ENCODE data around the gene HDAC9. TPM values are rescaled to one million over a fixed set of nuclear protein-coding genes. Genes with fewer than 3 reads are reported as not detected.

Gene HDAC9
- total RNA-seq, 6 donors from 2014 or later: 8.4 to 23.1 (median 10.4) TPM

DNA sequence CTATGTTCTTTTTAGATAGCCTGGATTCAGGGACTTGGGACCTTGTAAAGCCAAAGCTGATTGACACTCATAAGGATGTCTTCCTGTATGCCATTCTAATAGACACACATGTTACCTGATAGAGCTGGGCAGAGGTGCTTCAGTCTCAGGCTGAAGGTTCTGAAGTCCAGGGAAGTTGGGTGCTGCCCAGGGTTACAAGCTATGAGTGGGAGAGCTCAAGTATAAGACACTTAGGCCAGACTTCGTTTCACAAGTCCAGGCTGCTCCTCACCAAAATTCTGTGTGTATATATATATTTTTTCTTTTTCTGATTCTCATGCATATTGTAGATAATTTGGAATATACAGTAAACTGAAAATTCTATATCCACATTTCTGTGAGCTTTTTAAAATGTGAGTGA is 144.2 kb downstream of the HDAC9 start:
- no peak for TF ChIP-seq POLR2AphosphoS5 (IDR thresholded peaks at IDR 0.05)
- TF ChIP-seq, protein P1, sequence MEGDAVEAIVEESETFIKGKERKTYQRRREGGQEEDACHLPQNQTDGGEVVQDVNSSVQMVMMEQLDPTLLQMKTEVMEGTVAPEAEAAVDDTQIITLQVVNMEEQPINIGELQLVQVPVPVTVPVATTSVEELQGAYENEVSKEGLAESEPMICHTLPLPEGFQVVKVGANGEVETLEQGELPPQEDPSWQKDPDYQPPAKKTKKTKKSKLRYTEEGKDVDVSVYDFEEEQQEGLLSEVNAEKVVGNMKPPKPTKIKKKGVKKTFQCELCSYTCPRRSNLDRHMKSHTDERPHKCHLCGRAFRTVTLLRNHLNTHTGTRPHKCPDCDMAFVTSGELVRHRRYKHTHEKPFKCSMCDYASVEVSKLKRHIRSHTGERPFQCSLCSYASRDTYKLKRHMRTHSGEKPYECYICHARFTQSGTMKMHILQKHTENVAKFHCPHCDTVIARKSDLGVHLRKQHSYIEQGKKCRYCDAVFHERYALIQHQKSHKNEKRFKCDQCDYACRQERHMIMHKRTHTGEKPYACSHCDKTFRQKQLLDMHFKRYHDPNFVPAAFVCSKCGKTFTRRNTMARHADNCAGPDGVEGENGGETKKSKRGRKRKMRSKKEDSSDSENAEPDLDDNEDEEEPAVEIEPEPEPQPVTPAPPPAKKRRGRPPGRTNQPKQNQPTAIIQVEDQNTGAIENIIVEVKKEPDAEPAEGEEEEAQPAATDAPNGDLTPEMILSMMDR (IDR thresholded peaks at IDR 0.05): no peak
- TF ChIP-seq EP300 (IDR thresholded peaks at IDR 0.05): no peak
- no peak for TF ChIP-seq POLR2A (IDR thresholded peaks at IDR 0.05)
- Histone ChIP-seq H3K27ac (peak overlapping the region in 2 of 4 donors; percentile 36 to 50), H3K27me3 (no peaks in the 10 kb centered on the region), H3K4me3 (no peak overlapping the region), H3K9me3 (no peaks in the 10 kb centered on the region), H3K36me3 (no peaks in the 10 kb centered on the region), H3K4me1 (peaks cover 0 to 6% (median 0%) of the 10 kb centered on the region in 4 donors)
- DNase-seq (no peak), ATAC-seq (ENCODE audit: low FRiP score in 2 of 2) (peak in 1 of 2 donors; percentile 11)
- WGBS, 2 donors: 63 to 75% methylated on average over 1 of the region's 1 CpG

DNA sequence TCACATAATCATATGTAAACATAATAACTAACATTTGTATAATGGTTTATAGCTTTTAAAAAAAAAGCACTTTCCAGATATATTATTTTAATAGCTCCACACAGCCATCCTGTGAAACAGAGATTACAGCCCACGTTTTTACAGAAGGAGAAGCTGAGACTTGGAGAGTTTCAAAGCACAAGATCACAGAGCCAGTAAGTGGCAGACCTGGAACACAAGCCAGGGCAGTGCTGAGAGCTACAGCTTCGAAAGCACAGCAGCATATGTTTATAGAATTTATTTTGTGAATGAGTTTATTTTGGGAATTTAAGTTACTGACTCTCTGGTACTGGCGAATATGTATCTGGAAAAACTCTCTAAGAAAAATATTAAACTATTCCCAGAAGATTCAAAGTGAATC is 149.4 kb downstream of the HDAC9 start:
- TF ChIP-seq POLR2AphosphoS5 (IDR thresholded peaks at IDR 0.05) (no peak), POLR2A (IDR thresholded peaks at IDR 0.05) (no peak), EP300 (IDR thresholded peaks at IDR 0.05) (no peak)
- TF ChIP-seq, protein P1 (IDR thresholded peaks at IDR 0.05): no peak
- DNase-seq (no peak), ATAC-seq (ENCODE audit: low FRiP score in 2 of 2) (no peak)
- Histone ChIP-seq H3K27ac (no peak overlapping the region), H3K27me3 (no peaks in the 10 kb centered on the region), H3K4me3 (no peak overlapping the region), H3K9me3 (no peaks in the 10 kb centered on the region), H3K4me1 (no peaks in the 10 kb centered on the region), H3K36me3 (no peaks in the 10 kb centered on the region)
- WGBS, 2 donors: 71% methylated on average over 3 of the region's 3 CpGs

DNA sequence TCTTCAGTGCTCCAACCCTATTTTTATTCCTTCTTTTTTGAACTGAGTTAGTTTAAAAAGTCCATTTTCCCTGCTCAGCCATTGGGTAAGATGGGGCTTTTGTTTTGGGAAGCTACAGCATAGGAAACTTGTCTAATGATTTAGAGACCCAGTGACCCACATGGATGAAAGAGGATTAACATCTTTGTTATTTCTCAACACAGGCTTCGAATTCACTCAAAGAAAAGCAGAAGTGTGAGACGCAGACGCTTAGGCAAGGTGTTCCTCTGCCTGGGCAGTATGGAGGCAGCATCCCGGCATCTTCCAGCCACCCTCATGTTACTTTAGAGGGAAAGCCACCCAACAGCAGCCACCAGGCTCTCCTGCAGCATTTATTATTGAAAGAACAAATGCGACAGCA is 152.0 kb downstream of the HDAC9 start:
- H3K9me3 ChIP-seq: no peaks in the 10 kb centered on the region
- H3K4me3 ChIP-seq: no peak overlapping the region
- TF ChIP-seq POLR2AphosphoS5 (IDR thresholded peaks at IDR 0.05): no peak
- TF ChIP-seq EP300 (IDR thresholded peaks at IDR 0.05): no peak
- TF ChIP-seq, protein P1 (IDR thresholded peaks at IDR 0.05): no peak
- TF ChIP-seq POLR2A (IDR thresholded peaks at IDR 0.05): no peak
- no peaks in the 10 kb centered on the region for H3K36me3 ChIP-seq
- H3K27ac ChIP-seq: no peak overlapping the region
- H3K4me1 ChIP-seq: no peaks in the 10 kb centered on the region
- no peak for ATAC-seq (ENCODE audit: low FRiP score in 2 of 2)
- no peaks in the 10 kb centered on the region for H3K27me3 ChIP-seq
- 72 to 74% methylated on average over 5 of the region's 5 CpGs for WGBS, 2 donors
- no peak for DNase-seq

GRCh38 chr7:18648849-18649758 is 153.6 kb downstream of the HDAC9 start:
- H3K27me3 ChIP-seq: no peaks in the 10 kb centered on the region
- ATAC-seq (ENCODE audit: low FRiP score in 2 of 2) (no peak), DNase-seq (no peak)
- H3K4me3 ChIP-seq: no peak overlapping the region
- 92% methylated on average over 9 of the region's 9 CpGs for WGBS, 2 donors
- H3K27ac ChIP-seq: no peak overlapping the region
- no peak for TF ChIP-seq POLR2A (IDR thresholded peaks at IDR 0.05)
- TF ChIP-seq EP300 (IDR thresholded peaks at IDR 0.05): no peak
- no peak for TF ChIP-seq POLR2AphosphoS5 (IDR thresholded peaks at IDR 0.05)
- TF ChIP-seq, protein P1 (IDR thresholded peaks at IDR 0.05): no peak
- H3K9me3 ChIP-seq: no peaks in the 10 kb centered on the region
- no peaks in the 10 kb centered on the region for H3K4me1 ChIP-seq
- H3K36me3 ChIP-seq: no peaks in the 10 kb centered on the region
